Hepatocyte (in vitro differentiated cells): ENCODE measurements around the gene NRDC. TPM values are rescaled to one million over a fixed set of nuclear protein-coding genes. Genes with fewer than 3 reads are reported as not detected.
A peak's percentile ranks its signal among the peaks of the same experiment; 100 is the strongest.

ENCODE experiments used
- DNase-seq: peaks from one replicate; pipeline ENCODE4 v3.0.0-alpha.2; 2016; ENCODE audit warnings: low spot score
- H2AFZ ChIP-seq: fragments of 200-600 bp; sonication (generic); 2 replicates; pipeline ENCODE4 v1.6.0; 2016; ENCODE audit warnings: antibody characterized with exemption, mild to moderate bottlenecking
- H3K27ac ChIP-seq: fragments of 200-600 bp; sonication (generic); 2 replicates; pipeline ENCODE4 v1.5.1; 2016; ENCODE audit warnings: mild to moderate bottlenecking
- H3K27me3 ChIP-seq: fragments of 200-600 bp; sonication (generic); 2 replicates; pipeline ENCODE4 v1.6.1; 2016
- H3K36me3 ChIP-seq: fragments of 200-600 bp; sonication (generic); replicated peaks from 2 replicates; pipeline ENCODE4 v1.5.1; 2016; ENCODE audit warnings: low read depth; ENCODE audit not compliant: insufficient read depth
- H3K4me1 ChIP-seq: fragments of 200-600 bp; sonication (generic); 2 replicates; pipeline ENCODE4 v1.5.1; 2016; ENCODE audit warnings: mild to moderate bottlenecking, moderate library complexity; ENCODE audit not compliant: insufficient read depth
- H3K4me2 ChIP-seq: fragments of 200-600 bp; sonication (generic); 2 replicates; pipeline ENCODE4 v1.6.0; 2016
- H3K4me3 ChIP-seq: fragments of 200-600 bp; sonication (generic); 2 replicates; pipeline ENCODE4 v1.5.1; 2016; ENCODE audit warnings: mild to moderate bottlenecking
- H3K79me2 ChIP-seq: fragments of 200-600 bp; sonication (generic); 2 replicates; pipeline ENCODE4 v1.6.0; 2017; ENCODE audit warnings: mild to moderate bottlenecking
- H3K9me2 ChIP-seq: fragments of 200-600 bp; sonication (generic); replicated peaks from 2 replicates; pipeline ENCODE4 v1.6.0; 2017; ENCODE audit warnings: mild to moderate bottlenecking; ENCODE audit not compliant: insufficient read depth
- H3K9me3 ChIP-seq: fragments of 200-600 bp; sonication (generic); 2 replicates; pipeline ENCODE4 v1.5.1; 2016; ENCODE audit warnings: low read depth, mild to moderate bottlenecking
- H4K20me1 ChIP-seq: fragments of 200-600 bp; sonication (generic); 2 replicates; pipeline ENCODE4 v1.6.0; 2016; ENCODE audit warnings: mild to moderate bottlenecking; ENCODE audit not compliant: insufficient read depth, poor library complexity, severe bottlenecking
- EZH2 ChIP-seq: fragments of 200-600 bp; sonication (generic); IDR thresholded peaks from 2 replicates; pipeline ENCODE4 v1.6.1; 2016; ENCODE audit warnings: antibody characterized with exemption, mild to moderate bottlenecking, borderline replicate concordance
- EZH2phosphoT487 ChIP-seq: fragments of 200-600 bp; sonication (generic); IDR thresholded peaks from one replicate; pipeline ENCODE4 v1.6.1; 2018; ENCODE audit warnings: antibody characterized with exemption, mild to moderate bottlenecking, low read depth, moderate library complexity; ENCODE audit not compliant: unreplicated experiment, severe bottlenecking
- WGBS: methylation state at CpG from one replicate; pipeline ENCODE4 v1.1.6; 2016; ENCODE audit warnings: low lambda C conversion rate; ENCODE audit errors: missing lambda C conversion rate; 5-methylcytosine and 5-hydroxymethylcytosine counted together
- polyA plus RNA-seq: library from polyadenylated mRNA; unstranded; fragments of >200 nt; fragmentation: Nextera tagmentation; extraction: Ambion mirVana; gene quantifications from 2 replicates; pipeline ENCODE4 v1.2.1, GENCODE V29; 2016
- total RNA-seq: library from RNA; depleted of rRNA; stranded (reverse); fragments of >200 nt; gene quantifications from 2 replicates; pipeline ENCODE4 v1.2.3, GENCODE V29; 2014
- TF ChIP-seq, protein P1 (sequence below): fragments of 200-600 bp; sonication (generic); IDR thresholded peaks from 2 replicates; pipeline ENCODE4 v1.5.1; 2016; ENCODE audit warnings: antibody characterized with exemption, mild to moderate bottlenecking; ENCODE audit not compliant: poor library complexity

The NRDC gene
- total and polyA plus RNA-seq, 2 experiments from 2014 or later, result 82.2 to 89.4 TPM

DNA sequence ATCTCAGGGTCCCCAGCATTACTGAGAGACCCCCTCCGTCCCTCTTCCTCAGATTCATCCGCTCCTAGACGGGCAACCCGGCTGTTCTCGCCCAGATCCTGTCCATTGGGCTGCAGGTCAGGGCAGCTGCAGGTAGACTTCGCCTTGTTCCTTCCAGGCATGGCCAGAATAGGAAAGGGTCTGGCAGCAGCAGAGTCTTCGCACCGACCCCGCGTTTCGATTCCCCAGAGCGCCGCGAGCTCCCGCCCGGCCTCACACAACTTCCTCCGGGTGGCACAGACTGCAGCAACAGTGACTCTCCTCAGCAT lies 265 bp downstream of the NRDC start:
- Histone ChIP-seq H3K27ac (peak overlapping the region; percentile 96), H3K9me3 (no peaks in the 10 kb centered on the region), H4K20me1 (peaks cover 15% of the 10 kb centered on the region), H3K36me3 (no peaks in the 10 kb centered on the region), H3K9me2 (no peaks in the 10 kb centered on the region), H3K27me3 (no peaks in the 10 kb centered on the region), H3K4me1 (peaks cover 16% of the 10 kb centered on the region), H2AFZ (peak overlapping the region; percentile 54), H3K4me3 (peak overlapping the region; percentile 65), H3K4me2 (peak overlapping the region; percentile 89), H3K79me2 (peaks cover 45% of the 10 kb centered on the region)
- DNase-seq, result no peak
- WGBS, result 2% methylated on average over 17 of the region's 17 CpGs
- no peak for TF ChIP-seq EZH2phosphoT487
- TF ChIP-seq EZH2, result no peak
- TF ChIP-seq, protein P1, sequence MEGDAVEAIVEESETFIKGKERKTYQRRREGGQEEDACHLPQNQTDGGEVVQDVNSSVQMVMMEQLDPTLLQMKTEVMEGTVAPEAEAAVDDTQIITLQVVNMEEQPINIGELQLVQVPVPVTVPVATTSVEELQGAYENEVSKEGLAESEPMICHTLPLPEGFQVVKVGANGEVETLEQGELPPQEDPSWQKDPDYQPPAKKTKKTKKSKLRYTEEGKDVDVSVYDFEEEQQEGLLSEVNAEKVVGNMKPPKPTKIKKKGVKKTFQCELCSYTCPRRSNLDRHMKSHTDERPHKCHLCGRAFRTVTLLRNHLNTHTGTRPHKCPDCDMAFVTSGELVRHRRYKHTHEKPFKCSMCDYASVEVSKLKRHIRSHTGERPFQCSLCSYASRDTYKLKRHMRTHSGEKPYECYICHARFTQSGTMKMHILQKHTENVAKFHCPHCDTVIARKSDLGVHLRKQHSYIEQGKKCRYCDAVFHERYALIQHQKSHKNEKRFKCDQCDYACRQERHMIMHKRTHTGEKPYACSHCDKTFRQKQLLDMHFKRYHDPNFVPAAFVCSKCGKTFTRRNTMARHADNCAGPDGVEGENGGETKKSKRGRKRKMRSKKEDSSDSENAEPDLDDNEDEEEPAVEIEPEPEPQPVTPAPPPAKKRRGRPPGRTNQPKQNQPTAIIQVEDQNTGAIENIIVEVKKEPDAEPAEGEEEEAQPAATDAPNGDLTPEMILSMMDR, result no peak

DNA sequence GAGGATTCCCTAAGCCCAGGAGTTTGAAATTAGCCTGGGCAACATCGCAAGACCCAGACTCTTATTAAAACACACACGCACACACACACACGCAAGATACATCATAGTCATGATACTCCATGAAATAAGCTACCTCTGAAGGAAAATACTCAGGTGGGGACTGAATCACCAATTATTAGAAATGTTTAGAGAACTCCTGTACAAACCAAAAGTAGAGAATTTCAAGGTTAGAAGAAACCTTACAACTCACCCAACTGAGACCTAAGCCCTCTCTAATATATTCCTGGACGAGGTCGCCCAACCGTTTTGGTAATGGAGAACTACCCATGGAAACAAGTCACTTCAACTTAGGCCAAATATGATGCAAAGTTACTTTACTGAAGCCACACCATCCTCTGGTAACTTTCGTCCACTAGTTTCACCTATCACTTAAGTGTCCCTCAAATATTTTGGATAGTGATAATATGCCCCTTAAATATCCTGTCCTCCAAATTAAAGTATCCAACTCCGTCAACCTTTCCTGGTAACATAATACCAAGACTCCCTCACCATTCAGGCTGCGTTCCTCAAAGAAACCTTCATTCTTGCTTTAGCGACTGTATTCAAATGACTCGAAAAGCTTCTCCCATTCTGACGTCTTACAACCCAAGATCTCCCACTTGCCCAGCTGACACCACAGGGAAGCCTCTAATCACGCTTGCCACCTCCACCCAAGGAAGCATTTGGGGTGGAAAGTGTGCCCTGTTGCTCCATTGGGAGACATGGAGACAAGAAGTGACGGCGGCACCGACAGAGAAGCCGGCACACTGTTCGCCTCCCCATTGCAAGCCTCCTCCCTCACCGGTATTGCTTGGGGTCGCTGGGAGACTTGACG lies 856 bp downstream of the NRDC start:
- H3K36me3 ChIP-seq, result no peaks in the 10 kb centered on the region
- H3K9me2 ChIP-seq, result no peaks in the 10 kb centered on the region
- peak overlapping the region; percentile 65 for H3K4me3 ChIP-seq
- peaks cover 15% of the 10 kb centered on the region for H4K20me1 ChIP-seq
- peak overlapping the region; percentile 89 for H3K4me2 ChIP-seq
- peaks cover 51% of the 10 kb centered on the region for H3K79me2 ChIP-seq
- H2AFZ ChIP-seq, result peak overlapping the region; percentile 54
- no peak for TF ChIP-seq EZH2
- TF ChIP-seq EZH2phosphoT487, result no peak
- TF ChIP-seq, protein P1, result no peak
- WGBS, result 11% methylated on average over 21 of the region's 21 CpGs
- DNase-seq, result peak; percentile 39
- peaks cover 16% of the 10 kb centered on the region for H3K4me1 ChIP-seq
- H3K9me3 ChIP-seq, result no peaks in the 10 kb centered on the region
- peak overlapping the region; percentile 96 for H3K27ac ChIP-seq
- no peaks in the 10 kb centered on the region for H3K27me3 ChIP-seq

GRCh38 chr1:51875836-51876235 lies 2.7 kb downstream of the NRDC start:
- no peak overlapping the region for H3K4me3 ChIP-seq
- peaks cover 15% of the 10 kb centered on the region for H4K20me1 ChIP-seq
- H3K27ac ChIP-seq, result no peak overlapping the region
- H3K9me3 ChIP-seq, result no peaks in the 10 kb centered on the region
- TF ChIP-seq EZH2 (no peak), EZH2phosphoT487 (no peak)
- TF ChIP-seq, protein P1, result no peak
- no peak overlapping the region for H2AFZ ChIP-seq
- peaks cover 16% of the 10 kb centered on the region for H3K4me1 ChIP-seq
- H3K79me2 ChIP-seq, result peaks cover 69% of the 10 kb centered on the region
- no peaks in the 10 kb centered on the region for H3K36me3 ChIP-seq
- no peaks in the 10 kb centered on the region for H3K9me2 ChIP-seq
- H3K4me2 ChIP-seq, result peak overlapping the region; percentile 89
- no peaks in the 10 kb centered on the region for H3K27me3 ChIP-seq
- no peak for DNase-seq
